SK-N-SH treated with all-trans-retinoic acid at 6 μM for 48 hours (cell line): ENCODE measurements around the gene GSTO2.

Source experiments
- ATAC-seq: fragments of 200-7000 bp; cut with Tn5 transposase; 3 replicates; pipeline ENCODE4 v1.9.1; 2020; ENCODE audit warnings: mild to moderate bottlenecking, moderate library complexity
- ARNTL ChIP-seq: fragments of 450-650 bp; formaldehyde crosslinking; IDR thresholded peaks from 2 replicates; pipeline ENCODE4 v1.5.0; 2020; ENCODE audit warnings: low read depth, mild to moderate bottlenecking, moderate library complexity, borderline replicate concordance
- BACH2 ChIP-seq: fragments of 250-450 bp; sonication (Bioruptor Pico); IDR thresholded peaks from 2 replicates; pipeline ENCODE4 v1.9.0; 2021; ENCODE audit warnings: mild to moderate bottlenecking, borderline replicate concordance
- CSDC2 ChIP-seq: fragments of 250-450 bp; sonication (Bioruptor Pico); IDR thresholded peaks from 2 replicates; pipeline ENCODE4 v1.5.0; 2020; ENCODE audit warnings: mild to moderate bottlenecking, moderate library complexity
- CSRNP3 ChIP-seq: fragments of 250-450 bp; sonication (Bioruptor Pico); IDR thresholded peaks from 2 replicates; pipeline ENCODE4 v1.5.1; 2021; ENCODE audit warnings: mild to moderate bottlenecking, moderate library complexity
- ESRRG ChIP-seq: fragments of 250-450 bp; sonication (Bioruptor Pico); IDR thresholded peaks from 2 replicates; pipeline ENCODE4 v1.6.1; 2021; ENCODE audit warnings: mild to moderate bottlenecking
- ISL1 ChIP-seq: fragments of 250-450 bp; sonication (Bioruptor Pico); IDR thresholded peaks from 2 replicates; pipeline ENCODE4 v2.1.2; 2022; ENCODE audit warnings: mild to moderate bottlenecking, moderate library complexity
- OSR1 ChIP-seq: fragments of 250-450 bp; sonication (Bioruptor Pico); IDR thresholded peaks from 2 replicates; pipeline ENCODE4 v1.8.0; 2022; ENCODE audit warnings: moderate library complexity, mild to moderate bottlenecking, inconsistent platforms
- PATZ1 ChIP-seq: fragments of 250-450 bp; sonication (Bioruptor Pico); IDR thresholded peaks from 2 replicates; pipeline ENCODE4 v1.8.0; 2020; ENCODE audit warnings: mild to moderate bottlenecking, moderate library complexity, borderline replicate concordance
- POU6F1 ChIP-seq: fragments of 250-450 bp; sonication (Bioruptor Pico); IDR thresholded peaks from 2 replicates; pipeline ENCODE4 v1.8.0; 2021; ENCODE audit warnings: low read depth, mild to moderate bottlenecking, moderate library complexity, borderline replicate concordance
- PPARA ChIP-seq: fragments of 250-450 bp; sonication (Bioruptor Pico); IDR thresholded peaks from 2 replicates; pipeline ENCODE4 v1.5.0; 2020; ENCODE audit warnings: mild to moderate bottlenecking, borderline replicate concordance
- SNAI2 ChIP-seq: fragments of 250-450 bp; sonication (Bioruptor Pico); IDR thresholded peaks from 2 replicates; pipeline ENCODE4 v1.5.0; 2020; ENCODE audit warnings: mild to moderate bottlenecking, moderate library complexity
- TCF4 ChIP-seq: fragments of 250-450 bp; sonication (Bioruptor Pico); IDR thresholded peaks from 2 replicates; pipeline ENCODE4 v1.8.0; 2021; ENCODE audit warnings: mild to moderate bottlenecking, moderate library complexity, borderline replicate concordance
- TOX ChIP-seq: fragments of 250-450 bp; sonication (Bioruptor Pico); IDR thresholded peaks from 2 replicates; pipeline ENCODE4 v1.8.0; 2021; ENCODE audit warnings: mild to moderate bottlenecking, moderate library complexity, borderline replicate concordance
- TSHZ2 ChIP-seq: fragments of 250-450 bp; sonication (Bioruptor Pico); IDR thresholded peaks from 2 replicates; pipeline ENCODE4 v1.5.0; 2020; ENCODE audit warnings: mild to moderate bottlenecking, moderate library complexity
- ZC3H10 ChIP-seq: fragments of 250-450 bp; sonication (Bioruptor Pico); IDR thresholded peaks from 2 replicates; pipeline ENCODE4 v1.5.1; 2021; ENCODE audit warnings: mild to moderate bottlenecking, moderate library complexity
- ZFP3 ChIP-seq: fragments of 250-450 bp; sonication (Bioruptor Pico); IDR thresholded peaks from 2 replicates; pipeline ENCODE4 v1.5.0; 2020; ENCODE audit warnings: mild to moderate bottlenecking, moderate library complexity
- ZFP30 ChIP-seq: fragments of 450-650 bp; formaldehyde crosslinking; IDR thresholded peaks from 2 replicates; pipeline ENCODE4 v1.5.0; 2022; ENCODE audit warnings: mild to moderate bottlenecking, moderate library complexity
- ZNF565 ChIP-seq: fragments of 450-650 bp; formaldehyde crosslinking; conservative IDR thresholded peaks from 2 replicates; pipeline ENCODE4 v1.5.0; 2020; ENCODE audit warnings: low read depth, mild to moderate bottlenecking, moderate library complexity
- ZNF70 ChIP-seq: fragments of 450-650 bp; formaldehyde crosslinking; IDR thresholded peaks from 2 replicates; pipeline ENCODE4 v1.5.0; 2020; ENCODE audit warnings: mild to moderate bottlenecking, moderate library complexity
- ZNF8 ChIP-seq: fragments of 450-650 bp; formaldehyde crosslinking; IDR thresholded peaks from 2 replicates; pipeline ENCODE4 v1.5.0; 2020; ENCODE audit warnings: mild to moderate bottlenecking, moderate library complexity

Gene GSTO2

GRCh38 chr10:104301907-104302690 lies 33.1 kb downstream of the GSTO2 start:
- TF ChIP-seq TSHZ2: no peak
- no peak for TF ChIP-seq ARNTL (CRISPR knock-in tag)
- TF ChIP-seq CSRNP3 (CRISPR knock-in tag): no peak
- no peak for ATAC-seq

- TF ChIP-seq ZNF565 (CRISPR knock-in tag) (no peak), ZNF8 (CRISPR knock-in tag) (no peak), ESRRG (no peak), PPARA (CRISPR knock-in tag) (no peak)
- ATAC-seq: no peak
Measured at GRCh38 chr10:104303594-104304355, 34.8 kb downstream of the GSTO2 start.

GRCh38 chr10:104304356-104304745 lies 35.4 kb downstream of the GSTO2 start:
- TF ChIP-seq TSHZ2: no peak
- no peak for TF ChIP-seq ZNF70
- TF ChIP-seq ZFP30 (CRISPR knock-in tag): no peak
- TF ChIP-seq PATZ1 (CRISPR knock-in tag): no peak
- no peak for TF ChIP-seq CSRNP3 (CRISPR knock-in tag)
- TF ChIP-seq ESRRG: no peak
- TF ChIP-seq SNAI2 (CRISPR knock-in tag): no peak
- TF ChIP-seq BACH2 (CRISPR knock-in tag): no peak
- TF ChIP-seq TOX: no peak
- TF ChIP-seq ZFP3 (CRISPR knock-in tag): no peak
- no peak for TF ChIP-seq ZNF8 (CRISPR knock-in tag)
- no peak for ATAC-seq

GRCh38 chr10:104304927-104305326 lies 35.9 kb downstream of the GSTO2 start:
- no peak for ATAC-seq
- TF ChIP-seq POU6F1 (CRISPR knock-in tag): no peak
- TF ChIP-seq BACH2 (CRISPR knock-in tag): no peak
- no peak for TF ChIP-seq SNAI2 (CRISPR knock-in tag)
- no peak for TF ChIP-seq TCF4 (CRISPR knock-in tag)
- no peak for TF ChIP-seq ZFP3 (CRISPR knock-in tag)
- no peak for TF ChIP-seq PATZ1 (CRISPR knock-in tag)
- TF ChIP-seq ISL1 (CRISPR knock-in tag): no peak
- TF ChIP-seq ZC3H10 (CRISPR knock-in tag): no peak
- TF ChIP-seq CSDC2: no peak
- no peak for TF ChIP-seq OSR1 (CRISPR knock-in tag)
- no peak for TF ChIP-seq ZNF8 (CRISPR knock-in tag)
- no peak for TF ChIP-seq PPARA (CRISPR knock-in tag)
- TF ChIP-seq ZNF565 (CRISPR knock-in tag): no peak
